NK-92 (cell line): ENCODE measurements around the gene PTMA.
"Not testable (repeated sequence)": the region's sequence is repeated elsewhere in the genome, so short reads cannot be mapped to it uniquely, and the experiment has no call there.

Experiments
- DNase-seq: peaks from one replicate; lab custom pipeline; 2025; ENCODE audit not compliant: unreplicated experiment; lab: John Stamatoyannopoulos, UW

The PTMA gene

GRCh38 chr2:231691251-231691772 is 17.0 kb upstream of the PTMA start:
- DNase-seq = no peak

- no peak for DNase-seq
Observed at GRCh38 chr2:231692847-231693246, 15.5 kb upstream of the PTMA start.

- DNase-seq = no peak
Observed at GRCh38 chr2:231693956-231694355, 14.4 kb upstream of the PTMA start.

- DNase-seq = no peak
Observed at GRCh38 chr2:231696004-231696367, 12.3 kb upstream of the PTMA start.

- no peak for DNase-seq
Observed at GRCh38 chr2:231699006-231699405, 9.3 kb upstream of the PTMA start.

GRCh38 chr2:231701456-231702373 is 6.6 kb upstream of the PTMA start:
- DNase-seq = no peak

GRCh38 chr2:231704017-231704416 is 4.3 kb upstream of the PTMA start:
- DNase-seq = no peak

GRCh38 chr2:231706731-231707624 is 1.3 kb upstream of the PTMA start:
- peak; percentile 64 for DNase-seq

- no peak for DNase-seq
Observed at GRCh38 chr2:231707625-231707926, 749 bp upstream of the PTMA start.

- no peak for DNase-seq
Observed at GRCh38 chr2:231708773-231709635, 679 bp downstream of the PTMA start.

GRCh38 chr2:231709636-231709980 is 1.3 kb downstream of the PTMA start:
- DNase-seq = no peak

GRCh38 chr2:231709981-231710798 is 1.9 kb downstream of the PTMA start:
- no peak for DNase-seq

- no peak for DNase-seq
Observed at GRCh38 chr2:231710799-231711676, 2.7 kb downstream of the PTMA start.

- no peak for DNase-seq
Observed at GRCh38 chr2:231711677-231712450, 3.5 kb downstream of the PTMA start.

GRCh38 chr2:231712451-231713021 is 4.2 kb downstream of the PTMA start:
- not testable (repeated sequence) for DNase-seq

- DNase-seq = not testable (repeated sequence)
Observed at GRCh38 chr2:231713406-231713729, 5.0 kb downstream of the PTMA start.

GRCh38 chr2:231713730-231714638 is 5.7 kb downstream of the PTMA start:
- no peak for DNase-seq
